GM21717 (cell line): ENCODE data around the gene SCYGR5.
"Not testable (repeated sequence)": the region's sequence is repeated elsewhere in the genome, so short reads cannot be mapped to it uniquely, and the experiment has no call there.

ENCODE experiments used
- ATAC-seq: cut with Tn5 transposase; IDR thresholded peaks from one replicate; pipeline ENCODE4 v1.9.1; 2021; ENCODE audit warnings: mild to moderate bottlenecking, moderate library complexity; ENCODE audit not compliant: unreplicated experiment

SCYGR5 gene

DNA sequence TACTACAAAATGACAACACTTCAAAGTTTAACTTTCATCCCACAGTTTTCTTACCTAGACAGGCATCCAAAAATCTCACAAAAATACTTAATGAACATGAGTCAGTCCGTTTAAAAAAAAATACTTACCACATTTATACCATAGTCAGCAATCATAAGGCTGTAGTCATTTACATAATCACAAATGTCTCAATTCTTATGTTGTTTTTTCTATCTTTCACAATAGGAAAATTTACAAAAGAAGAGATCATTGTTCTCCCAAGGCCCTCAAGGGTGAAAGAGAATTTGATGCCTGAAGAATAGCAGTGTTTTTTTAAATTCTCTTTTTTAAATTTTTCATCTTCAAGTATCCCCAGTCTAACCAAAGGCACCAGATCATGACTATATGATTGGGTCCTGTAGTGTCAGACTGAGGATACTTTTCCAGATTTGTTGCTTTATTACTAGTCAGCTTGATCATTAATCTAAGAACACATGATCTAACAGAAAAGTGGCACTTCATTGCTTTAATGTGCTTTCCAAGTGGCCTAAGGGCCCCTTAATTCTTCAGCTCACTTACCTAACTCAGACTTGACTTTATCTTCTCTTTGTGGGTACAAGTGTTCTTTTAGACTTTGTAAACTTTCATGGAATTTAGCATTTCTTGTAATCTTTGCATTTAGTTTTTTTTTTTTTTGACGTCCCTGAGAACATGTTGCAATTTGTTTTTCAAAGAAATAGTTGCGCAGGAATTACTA, 4.7 kb downstream of the SCYGR5 start:
- no peak for ATAC-seq

DNA sequence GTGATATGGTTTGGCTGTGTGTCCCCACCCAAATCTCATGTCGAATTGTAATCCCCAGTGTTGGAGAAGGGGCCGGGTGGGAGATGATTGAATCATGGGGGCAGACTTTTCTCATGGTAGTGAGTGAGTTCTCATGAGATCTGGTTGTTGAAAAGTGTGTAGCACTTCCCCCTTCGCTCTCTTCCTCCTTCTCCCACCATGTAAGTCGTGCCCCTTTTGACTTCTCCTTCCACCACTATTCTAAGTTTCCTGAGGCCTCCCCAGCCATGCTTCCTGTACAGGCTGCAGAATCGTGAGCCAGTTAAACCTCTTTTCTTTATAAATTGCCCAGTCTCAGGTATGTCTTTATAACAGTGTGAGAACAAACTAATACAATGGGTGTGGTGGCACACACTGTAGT, 7.0 kb downstream of the SCYGR5 start:
- not testable (repeated sequence) for ATAC-seq

DNA sequence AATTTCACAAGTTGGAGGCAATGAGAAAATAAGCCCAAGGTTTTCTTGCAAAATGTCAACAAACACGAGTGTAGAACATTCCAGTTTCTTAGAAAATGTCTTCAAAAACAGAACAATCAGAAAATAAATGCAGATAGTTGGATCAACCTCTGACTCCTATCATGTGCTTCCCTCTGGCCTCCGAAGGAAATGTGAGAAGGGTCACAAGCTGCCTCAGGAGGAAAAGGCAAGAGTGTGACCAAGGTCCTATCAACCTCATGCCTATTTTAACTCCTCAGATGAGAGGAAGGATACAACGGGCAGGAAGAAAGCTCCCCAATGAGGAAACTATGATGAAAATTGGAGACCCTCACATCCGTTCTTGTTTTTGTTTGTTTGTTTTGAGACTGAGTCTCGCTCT, 7.9 kb downstream of the SCYGR5 start:
- ATAC-seq: no peak

DNA sequence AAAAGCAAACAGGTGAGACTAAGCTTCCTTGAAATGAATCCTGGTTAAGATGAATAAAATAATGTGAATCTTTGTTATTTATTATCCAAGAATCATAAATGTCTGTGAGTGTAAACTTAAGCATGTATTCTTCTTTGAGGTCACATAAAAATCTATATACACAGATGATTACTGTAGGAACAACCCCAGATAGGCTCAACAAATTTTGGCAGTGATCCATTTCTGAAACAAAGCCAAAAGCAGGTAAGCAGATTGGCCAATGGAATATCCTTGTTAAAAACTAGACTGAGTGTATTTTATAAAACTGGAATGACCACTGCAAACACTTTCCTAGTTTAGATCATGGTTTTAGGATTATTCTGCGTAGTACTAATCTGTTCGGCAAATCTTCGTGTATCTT, 11.3 kb downstream of the SCYGR5 start:
- no peak for ATAC-seq

DNA sequence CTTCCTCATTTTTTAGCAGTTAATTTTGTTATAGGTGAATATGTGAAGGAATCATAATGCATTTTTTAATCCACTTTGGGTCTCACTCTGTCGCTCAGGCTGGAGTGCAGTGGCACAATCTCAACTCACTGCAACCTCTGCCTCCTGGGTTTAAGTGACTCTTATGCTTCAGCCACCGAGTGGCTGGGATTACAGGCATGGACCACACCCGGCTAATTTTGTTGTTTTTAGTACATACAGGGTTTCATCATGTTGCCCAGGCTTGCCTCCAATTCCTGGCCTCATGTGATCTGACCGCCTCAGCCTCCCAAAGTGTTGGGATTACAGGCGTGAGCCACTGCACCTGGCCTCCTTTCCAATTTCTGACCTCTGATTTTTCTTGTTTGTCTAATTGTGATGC, 17.7 kb downstream of the SCYGR5 start:
- no peak for ATAC-seq

DNA sequence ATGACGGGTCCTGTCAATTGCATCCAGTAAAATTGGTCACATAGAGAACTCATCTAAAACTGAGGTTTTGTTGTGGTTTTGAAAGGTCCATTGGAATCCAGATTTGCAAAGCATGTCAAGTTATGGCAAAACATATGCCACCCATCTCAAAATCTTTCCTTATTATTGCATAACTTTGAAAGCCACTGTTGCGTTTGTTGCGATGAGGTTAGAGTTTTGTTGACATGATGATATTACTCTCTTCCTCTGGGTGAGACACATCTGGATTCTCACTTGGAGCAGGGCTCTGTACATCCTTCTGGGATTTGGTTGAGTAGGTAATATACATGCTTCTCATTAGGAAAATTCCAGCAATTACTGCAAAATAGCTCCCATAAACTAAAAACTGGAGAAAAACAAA, 20.6 kb downstream of the SCYGR5 start:
- no peak for ATAC-seq

DNA sequence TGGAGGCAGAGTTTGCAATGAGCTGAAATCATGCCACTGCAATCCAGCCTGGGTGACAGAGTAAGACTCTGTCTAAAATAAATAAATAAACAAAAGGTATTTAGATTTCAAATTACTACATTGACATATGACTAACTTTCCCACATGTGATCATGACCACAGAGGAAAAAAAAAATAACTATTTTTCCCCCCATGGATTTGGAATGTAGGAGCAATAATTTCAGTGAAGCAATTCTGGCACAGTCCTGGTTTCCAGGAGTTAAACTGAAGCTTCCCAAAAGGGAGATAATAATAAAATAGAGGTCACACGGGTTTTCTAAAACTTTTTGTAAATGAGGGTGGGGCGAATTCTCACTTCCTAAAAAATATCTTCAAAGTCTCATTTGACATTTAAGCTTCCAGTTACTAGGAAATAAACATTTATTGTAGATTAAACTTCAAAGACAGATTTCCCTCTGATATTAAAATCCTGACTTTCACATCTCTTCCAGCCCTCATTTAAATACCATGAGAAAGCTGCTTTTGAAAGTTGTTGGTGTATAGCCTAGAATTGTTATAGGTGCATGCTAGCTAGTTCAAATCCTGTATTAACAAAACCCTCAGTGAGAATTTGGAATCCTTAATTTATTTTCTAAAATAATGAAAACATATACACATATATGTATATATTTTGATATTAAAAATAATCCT, 30.5 kb downstream of the SCYGR5 start:
- no peak for ATAC-seq

DNA sequence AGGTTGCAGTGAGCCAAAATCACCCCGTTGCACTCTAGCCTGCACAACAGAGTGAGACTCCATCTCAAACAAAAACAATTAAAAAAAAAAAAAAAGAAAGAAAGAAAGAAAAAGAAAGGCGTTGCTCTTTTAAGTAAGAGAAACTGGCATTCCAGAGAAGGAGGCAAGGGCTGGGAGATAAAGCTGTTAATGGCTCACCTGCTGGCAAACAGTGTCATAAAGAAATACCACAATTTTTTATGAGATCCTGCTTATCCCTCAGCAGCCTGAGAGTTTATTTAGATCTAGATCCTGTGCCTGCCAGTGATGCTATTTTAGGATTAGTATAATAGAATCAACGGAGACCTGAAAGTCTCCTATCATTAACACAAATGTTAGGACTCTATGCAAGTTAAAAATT, 35.0 kb downstream of the SCYGR5 start:
- no peak for ATAC-seq

DNA sequence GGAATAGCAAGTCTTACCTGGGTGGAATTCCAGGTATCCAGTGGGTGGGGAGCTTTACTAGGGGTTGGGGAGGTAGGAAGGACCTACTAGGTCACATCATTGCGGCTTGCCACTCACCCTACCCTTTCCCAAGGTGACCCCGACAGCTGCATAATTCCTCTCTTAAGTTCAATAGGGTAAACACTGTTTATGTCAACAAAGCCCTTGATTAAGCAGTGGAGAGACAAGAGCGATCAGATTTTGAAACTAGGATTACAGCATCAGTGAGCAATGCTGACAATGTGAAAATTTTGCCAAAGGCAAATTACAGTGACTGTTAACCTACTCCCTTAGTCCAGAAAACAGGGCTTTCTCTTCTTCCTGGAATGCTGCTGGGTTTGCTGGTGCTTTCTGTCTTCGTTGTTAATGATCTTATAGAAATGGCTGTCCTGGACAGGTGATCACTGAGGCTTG, 36.7 kb downstream of the SCYGR5 start:
- no peak for ATAC-seq

DNA sequence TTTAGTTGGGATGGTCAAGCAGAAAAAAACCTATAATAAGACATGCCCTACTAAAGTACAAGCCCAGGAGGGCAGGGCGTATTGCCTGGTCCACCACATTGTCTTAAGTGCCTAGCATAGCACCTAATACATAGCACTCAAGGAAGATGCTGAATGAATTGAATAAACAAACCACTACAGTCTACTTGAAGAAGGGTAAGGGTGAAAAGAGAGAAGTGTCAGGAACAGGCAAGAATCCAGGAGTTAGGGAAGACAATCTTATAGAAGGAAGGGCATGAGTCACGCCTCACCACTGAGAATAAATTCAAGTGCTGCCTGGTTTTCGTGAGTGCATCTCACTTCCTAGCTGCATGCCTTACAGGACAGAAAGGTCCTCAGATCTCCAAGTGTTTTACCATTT, 37.4 kb downstream of the SCYGR5 start:
- no peak for ATAC-seq

DNA sequence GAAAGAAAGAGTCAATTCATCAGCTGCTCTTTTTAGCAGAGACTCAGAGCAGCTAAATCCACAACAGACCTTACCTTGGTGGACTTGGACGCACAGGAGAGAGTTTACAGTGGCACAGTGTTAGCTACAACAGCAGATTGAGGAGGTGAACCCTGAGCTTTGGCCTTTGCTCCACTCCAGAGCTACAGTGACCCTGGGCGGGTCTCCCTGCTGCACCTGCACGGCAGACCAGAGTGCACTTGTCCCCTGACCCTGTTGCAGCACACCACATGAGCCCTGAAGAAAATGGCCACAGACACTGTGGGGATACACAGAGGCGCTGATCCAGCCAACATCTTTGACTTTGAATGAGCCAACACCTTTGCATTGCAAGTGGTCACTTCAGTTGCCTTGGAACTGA, 40.3 kb downstream of the SCYGR5 start:
- no peak for ATAC-seq

DNA sequence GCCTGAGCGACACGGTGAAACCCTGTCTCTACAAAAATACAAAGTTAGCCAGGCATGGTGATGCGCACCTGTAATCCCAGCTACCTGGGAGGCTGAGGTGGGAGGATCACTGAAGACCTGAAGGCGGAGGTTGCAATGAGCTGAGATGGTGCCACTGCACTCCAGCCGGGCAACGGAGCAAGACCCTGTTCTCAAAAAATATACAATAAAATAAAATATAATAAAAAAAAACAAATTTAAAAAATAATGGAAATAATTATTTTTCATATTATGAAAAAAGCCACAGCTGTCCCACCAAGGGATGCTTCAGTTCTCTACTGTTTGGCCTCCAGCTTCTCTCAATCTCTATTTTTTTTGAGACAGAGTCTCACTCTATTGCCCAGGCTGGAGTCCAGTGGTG, 40.8 kb downstream of the SCYGR5 start:
- no peak for ATAC-seq

DNA sequence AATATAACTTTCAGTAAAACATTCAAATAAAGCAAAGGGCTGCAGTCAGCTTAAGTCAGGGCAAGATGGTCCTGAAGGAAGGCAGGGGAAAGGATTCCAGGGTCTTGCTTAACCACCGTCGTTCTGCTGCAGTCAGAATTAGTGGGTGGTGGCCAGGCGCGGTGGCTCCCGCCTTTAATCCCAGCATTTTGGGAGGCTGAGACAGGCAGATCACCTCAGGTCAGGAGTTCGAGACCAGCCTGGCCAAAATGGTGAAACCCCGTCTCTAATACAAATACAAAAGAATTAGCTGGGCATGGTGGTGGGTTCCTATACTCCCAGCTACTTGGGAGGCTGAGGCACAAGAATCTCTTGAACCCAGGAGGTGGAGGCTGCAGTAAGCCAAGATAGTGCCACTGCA, 44.4 kb downstream of the SCYGR5 start:
- ATAC-seq: no peak

DNA sequence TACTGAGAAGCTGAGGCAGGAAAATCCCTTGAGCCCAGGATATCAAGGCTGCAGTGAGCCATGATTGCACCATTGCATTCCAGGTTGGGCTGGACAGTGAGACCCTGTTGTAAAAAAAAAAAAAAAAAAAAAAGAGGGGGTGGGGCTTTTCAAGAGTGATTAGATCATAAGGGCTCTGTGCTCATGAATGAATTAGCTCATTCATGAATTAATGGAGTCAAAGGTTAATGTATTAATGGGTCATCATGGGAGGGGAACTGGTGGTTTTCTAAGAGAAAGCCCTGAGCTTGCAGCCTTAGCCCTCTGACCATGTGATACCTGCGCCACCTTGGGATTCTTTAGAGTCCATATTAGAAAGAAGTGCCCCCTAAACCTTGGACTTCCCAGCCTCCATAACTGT, 46.7 kb downstream of the SCYGR5 start:
- ATAC-seq: no peak

DNA sequence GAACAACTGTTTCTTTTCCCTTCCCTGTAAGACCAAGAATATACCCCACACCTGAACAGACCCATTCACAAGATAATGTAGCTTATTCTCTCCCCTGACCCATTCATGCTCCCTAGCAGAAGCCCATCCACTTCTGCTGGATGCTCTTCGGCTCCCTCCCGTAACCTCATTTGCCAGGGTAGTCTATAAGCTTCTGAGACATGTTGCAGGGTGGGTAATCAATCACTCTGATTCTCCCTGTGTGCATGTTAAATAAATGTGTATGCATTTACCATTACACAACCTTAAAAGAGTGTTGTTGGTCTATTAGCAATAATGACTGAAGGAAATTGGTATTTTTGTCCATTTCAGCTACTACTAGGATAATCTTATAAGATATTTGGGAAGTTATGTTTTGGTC, 49.9 kb downstream of the SCYGR5 start:
- ATAC-seq: no peak
